Endothelial cell of umbilical vein (primary cell): ENCODE measurements around the gene LYSMD4. TPM values are rescaled to one million over a fixed set of nuclear protein-coding genes. Genes with fewer than 3 reads are reported as not detected.

Experiments
- BruUV-seq: library from RNA; stranded (reverse); fragments of 400-500 nt; replicated peaks from 2 replicates; lab custom pipeline; 2021; lab: Mats Ljungman, UMichigan
- CTCF ChIA-PET: fragments of 300-600, 350-600 bp; sonication (Branson Sonifier 250); formaldehyde crosslinking; loops from one replicate; lab custom pipeline; 2021; ENCODE audit warnings: antibody characterized with exemption, inconsistent platforms; lab: Charles Lee
- POLR2A ChIA-PET: fragments of 300-600, 350-600 bp; sonication (Branson Sonifier 250); formaldehyde crosslinking; loops from one replicate; lab custom pipeline; 2021; ENCODE audit warnings: antibody characterized with exemption, inconsistent platforms; lab: Charles Lee
- DNase-seq: peaks from one replicate; pipeline ENCODE4 v3.0.0-alpha.2; 2011; ENCODE audit warnings: low read depth, low spot score
- FAIRE-seq: peaks from 2 replicates; lab custom pipeline; 2011; peaks lifted over from hg19 to GRCh38; lab: Jason Lieb, UNC
- H2AFZ ChIP-seq: 2 replicates; pipeline ENCODE4 v1.6.0; 2012; ENCODE audit warnings: low read depth, low read length, control low read depth, inconsistent platforms
- H3K27ac ChIP-seq: 2 replicates; pipeline ENCODE4 v1.5.1; 2011; ENCODE audit warnings: low read depth, mild to moderate bottlenecking, control low read depth, low read length, moderate library complexity; ENCODE audit not compliant: insufficient read depth
- H3K27me3 ChIP-seq, 2 experiments: 2 replicates each; pipeline versions ENCODE4 v1.6.0 to v1.6.1; 2011; ENCODE audit warnings: low read length in 2 of 2, mixed read lengths in 1 of 2; ENCODE audit not compliant: control insufficient read depth in 2 of 2, insufficient read depth in 2 of 2
- H3K36me3 ChIP-seq, 2 experiments: 2 replicates in 1 of 2; 3 replicates in 1 of 2; pipeline ENCODE4 v1.5.1; 2011; ENCODE audit warnings: low read length in 2 of 2, mild to moderate bottlenecking in 1 of 2, moderate library complexity in 1 of 2; ENCODE audit not compliant: control insufficient read depth in 2 of 2, insufficient read depth in 2 of 2; ENCODE audit errors: extremely low read depth in 1 of 2
- H3K4me1 ChIP-seq: 3 replicates; pipeline ENCODE4 v1.5.1; 2011; ENCODE audit warnings: mild to moderate bottlenecking, low read length; ENCODE audit not compliant: control insufficient read depth, insufficient read depth; ENCODE audit errors: extremely low read depth
- H3K4me2 ChIP-seq: 2 replicates; pipeline ENCODE4 v1.6.1; 2011; ENCODE audit warnings: low read length, control low read depth, mixed read lengths; ENCODE audit not compliant: insufficient read depth
- H3K4me3 ChIP-seq, 3 experiments: fragments of 200-600 bp in 1 of 3; sonication (generic), shearing (Covaris generic) in 1 of 3; replicated peaks in 1 of 3; 2 replicates each; pipeline ENCODE4 v1.5.1; 2011 to 2016; ENCODE audit warnings: control low read depth in 3 of 3, low read length in 3 of 3, mild to moderate bottlenecking in 2 of 3, inconsistent platforms in 1 of 3, low read depth in 1 of 3, moderate library complexity in 1 of 3; ENCODE audit not compliant: insufficient read depth in 1 of 3
- H3K79me2 ChIP-seq: 2 replicates; pipeline ENCODE4 v1.6.0; 2012; ENCODE audit warnings: low read length, inconsistent platforms; ENCODE audit not compliant: control insufficient read depth, insufficient read depth
- H3K9ac ChIP-seq: replicated peaks from 2 replicates; pipeline ENCODE3; 2011; ENCODE audit warnings: low read length, control low read depth; ENCODE audit not compliant: insufficient read depth; ENCODE audit errors: extremely low read depth
- H3K9me1 ChIP-seq: replicated peaks from 3 replicates; pipeline ENCODE4 v1.6.0; 2011; ENCODE audit warnings: mild to moderate bottlenecking, low read length; ENCODE audit not compliant: control insufficient read depth, insufficient read depth; ENCODE audit errors: extremely low read depth
- H3K9me3 ChIP-seq: replicated peaks from 2 replicates; pipeline ENCODE4 v1.5.1; 2012; ENCODE audit warnings: low read length, inconsistent platforms; ENCODE audit not compliant: control insufficient read depth, insufficient read depth
- H4K20me1 ChIP-seq: replicated peaks from 2 replicates; pipeline ENCODE3; 2011; ENCODE audit warnings: mild to moderate bottlenecking, low read length; ENCODE audit not compliant: control insufficient read depth, insufficient read depth; ENCODE audit errors: extremely low read depth
- EZH2 ChIP-seq: IDR thresholded peaks from 2 replicates; pipeline ENCODE4 v1.6.1; 2012; ENCODE audit warnings: borderline replicate concordance, low read depth, mild to moderate bottlenecking, moderate library complexity, low read length, inconsistent platforms; ENCODE audit not compliant: severe bottlenecking
- FOS ChIP-seq: IDR thresholded peaks from 2 replicates; pipeline ENCODE4 v1.6.1; 2011; ENCODE audit warnings: mild to moderate bottlenecking, low read length, moderate library complexity, borderline replicate concordance; ENCODE audit not compliant: insufficient read depth
- GATA2 ChIP-seq: IDR thresholded peaks from 2 replicates; pipeline ENCODE4 v1.7.0; 2011; ENCODE audit warnings: low read depth, mild to moderate bottlenecking, moderate library complexity, mixed read lengths, low read length; ENCODE audit not compliant: insufficient read length, insufficient read depth
- JUN ChIP-seq: IDR thresholded peaks from 2 replicates; pipeline ENCODE4 v1.6.1; 2011; ENCODE audit warnings: borderline replicate concordance, low read depth; ENCODE audit not compliant: insufficient read length, insufficient read depth
- MAX ChIP-seq: IDR thresholded peaks from 2 replicates; pipeline ENCODE4 v1.6.1; 2011; ENCODE audit not compliant: insufficient read depth, insufficient read length
- MYC ChIP-seq: IDR thresholded peaks from one replicate; pipeline ENCODE4 v1.6.1; 2011; ENCODE audit warnings: mild to moderate bottlenecking, low read depth, low read length
- POLR2A ChIP-seq: IDR thresholded peaks from 2 replicates; pipeline ENCODE4 v1.6.1; 2012; ENCODE audit warnings: low read depth, mild to moderate bottlenecking, control low read depth, low read length
- POLR2AphosphoS5 ChIP-seq: IDR thresholded peaks from 2 replicates; pipeline ENCODE4 v1.6.1; 2012; ENCODE audit warnings: low read depth, mild to moderate bottlenecking, control low read depth, low read length, moderate library complexity; ENCODE audit not compliant: insufficient read depth
- dilution Hi-C: fragments of 300-500 bp; cut with MboI; formaldehyde crosslinking; loops from one replicate; pipeline ENCODE4 v1.15.0; 2019; ENCODE audit warnings: low sequenced_read_pairs; ENCODE audit not compliant: extremely low pct_ligation_motif_present
- intact Hi-C: fragments of 100-400 bp; cut with micrococcal nuclease; formaldehyde crosslinking; loops from one replicate; pipeline ENCODE4 v1.10.0; 2022
- polyA plus RNA-seq, 4 experiments: library from polyadenylated mRNA; depleted of rRNA in 3 of 4; stranded (reverse) in 3 of 4; unstranded in 1 of 4; fragments of >200 nt; gene quantifications; 2 replicates each; pipeline versions ENCODE4 v1.2.1 to v1.2.3, GENCODE V29; 2011 to 2012; ENCODE audit warnings: missing spikeins in 1 of 4
- total RNA-seq: library from RNA; stranded (reverse); gene quantifications from 2 replicates; pipeline ENCODE4 v1.2.3, GENCODE V29; 2021
- TF ChIP-seq, protein P1 (sequence below), 2 donors: IDR thresholded peaks; 1 replicate in 1 of 2; 2 replicates in 1 of 2; pipeline ENCODE4 v1.5.1; 2011; ENCODE audit warnings: low read length in 2 of 2, mild to moderate bottlenecking in 2 of 2, moderate library complexity in 2 of 2, control low read depth in 1 of 2, inconsistent platforms in 1 of 2, low read depth in 1 of 2; ENCODE audit not compliant: insufficient read depth in 1 of 2; ENCODE audit errors: extremely low read depth in 1 of 2

Gene LYSMD4
- total and polyA plus RNA-seq, 2 donors (not counting 3 experiments of a cell fraction or from before 2014, with no cell fraction given), result 7.0 to 7.1 TPM

- no peaks in the 10 kb centered on the region for H3K9me1 ChIP-seq
- H4K20me1 ChIP-seq, result no peaks in the 10 kb centered on the region
- dilution Hi-C loops (no loop called here), intact Hi-C loops (no loop called here)
- POLR2A ChIA-PET, result no interaction called here
- no peak overlapping the region for H2AFZ ChIP-seq
- no peaks in the 10 kb centered on the region for H3K4me1 ChIP-seq
- CTCF ChIA-PET, result interaction anchor here (1.7 kb wide), 1 partner anchor 8 kb away, joined by 5 read pairs; no protein-coding TSS in a partner anchor
- no peak for FAIRE-seq
- DNase-seq, result no peak
- H3K79me2 ChIP-seq, result no peaks in the 10 kb centered on the region
- H3K9me3 ChIP-seq, result no peaks in the 10 kb centered on the region
- no TSS peak for BruUV-seq
- H3K4me2 ChIP-seq, result no peak overlapping the region
- no peaks in the 10 kb centered on the region for H3K36me3 ChIP-seq
- H3K27me3 ChIP-seq, result peaks cover 0 to 2% of the 10 kb centered on the region in 2 experiments
- TF ChIP-seq MYC (no peak), FOS (no peak), GATA2 (no peak), MAX (no peak), JUN (no peak), POLR2A (no peak), EZH2 (no peak), POLR2AphosphoS5 (no peak)
- TF ChIP-seq, protein P1, sequence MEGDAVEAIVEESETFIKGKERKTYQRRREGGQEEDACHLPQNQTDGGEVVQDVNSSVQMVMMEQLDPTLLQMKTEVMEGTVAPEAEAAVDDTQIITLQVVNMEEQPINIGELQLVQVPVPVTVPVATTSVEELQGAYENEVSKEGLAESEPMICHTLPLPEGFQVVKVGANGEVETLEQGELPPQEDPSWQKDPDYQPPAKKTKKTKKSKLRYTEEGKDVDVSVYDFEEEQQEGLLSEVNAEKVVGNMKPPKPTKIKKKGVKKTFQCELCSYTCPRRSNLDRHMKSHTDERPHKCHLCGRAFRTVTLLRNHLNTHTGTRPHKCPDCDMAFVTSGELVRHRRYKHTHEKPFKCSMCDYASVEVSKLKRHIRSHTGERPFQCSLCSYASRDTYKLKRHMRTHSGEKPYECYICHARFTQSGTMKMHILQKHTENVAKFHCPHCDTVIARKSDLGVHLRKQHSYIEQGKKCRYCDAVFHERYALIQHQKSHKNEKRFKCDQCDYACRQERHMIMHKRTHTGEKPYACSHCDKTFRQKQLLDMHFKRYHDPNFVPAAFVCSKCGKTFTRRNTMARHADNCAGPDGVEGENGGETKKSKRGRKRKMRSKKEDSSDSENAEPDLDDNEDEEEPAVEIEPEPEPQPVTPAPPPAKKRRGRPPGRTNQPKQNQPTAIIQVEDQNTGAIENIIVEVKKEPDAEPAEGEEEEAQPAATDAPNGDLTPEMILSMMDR (IDR thresholded peaks at IDR 0.05; ENCODE audit: extremely low read depth in 1 of 2, insufficient read depth in 1 of 2, low read depth in 1 of 2, low read length in 2 of 2), result no peak
- no peak overlapping the region for H3K9ac ChIP-seq
- no peak overlapping the region for H3K27ac ChIP-seq
- H3K4me3 ChIP-seq, result no peak overlapping the region
These were observed 30.6 kb upstream of the LYSMD4 start for GRCh38 chr15:99763827-99764226.
